ENCODE results near the gene CCNDBP1.

- TF ChIP-seq ZFP3 (CRISPR knock-in tag; IDR thresholded peaks at IDR 0.05) (no peak), ZFP30 (CRISPR knock-in tag; IDR thresholded peaks at IDR 0.05) (no peak), RARB (CRISPR knock-in tag; IDR thresholded peaks at IDR 0.05) (no peak), ARNTL (CRISPR knock-in tag; IDR thresholded peaks at IDR 0.05; ENCODE audit: borderline replicate concordance, low read depth) (no peak), CREB5 (CRISPR knock-in tag; IDR thresholded peaks at IDR 0.05; ENCODE audit: low read depth) (no peak), PATZ1 (CRISPR knock-in tag; IDR thresholded peaks at IDR 0.05; ENCODE audit: borderline replicate concordance) (no peak), BACH2 (CRISPR knock-in tag; IDR thresholded peaks at IDR 0.05; ENCODE audit: borderline replicate concordance) (no peak), TCF4 (CRISPR knock-in tag; IDR thresholded peaks at IDR 0.05; ENCODE audit: borderline replicate concordance) (no peak)
These were observed 637 bp upstream of the CCNDBP1 start for GRCh38 chr15:43184407-43185124.

Data from SK-N-SH treated with all-trans-retinoic acid at 6 μM for 48 hours (cell line).